K562 (cell line): ENCODE data around the gene SPOCD1. TPM values are rescaled to one million over a fixed set of nuclear protein-coding genes. Genes with fewer than 3 reads are reported as not detected.

Experiments used
- BCOR ChIP-seq: fragments of 450-650 bp; IDR thresholded peaks from 2 replicates; pipeline ENCODE4 v1.6.1; 2016
- CTCFL ChIP-seq: IDR thresholded peaks from 2 replicates; pipeline ENCODE4 v1.6.1; 2011; ENCODE audit warnings: borderline replicate concordance, low read depth, mild to moderate bottlenecking, moderate library complexity, low read length; ENCODE audit not compliant: insufficient read depth, poor library complexity, severe bottlenecking
- EZH2 ChIP-seq: IDR thresholded peaks from 2 replicates; pipeline ENCODE4 v1.6.1; 2012; ENCODE audit warnings: low read depth, mild to moderate bottlenecking, inconsistent platforms, low read length, borderline replicate concordance
- GABPB2 ChIP-seq: fragments of 250-450 bp; sonication (Bioruptor Pico); conservative IDR thresholded peaks from 2 replicates; pipeline ENCODE4 v1.5.1; 2021; ENCODE audit warnings: mild to moderate bottlenecking
- HDAC6 ChIP-seq: IDR thresholded peaks from 2 replicates; pipeline ENCODE4 v1.6.1; 2012; ENCODE audit warnings: low read depth, mild to moderate bottlenecking, control low read depth, inconsistent platforms, low read length, moderate library complexity
- JUNB ChIP-seq: fragments of 450-650 bp; formaldehyde crosslinking; conservative IDR thresholded peaks from 2 replicates; pipeline ENCODE4 v1.4.0; 2020; ENCODE audit warnings: mild to moderate bottlenecking
- KLF13 ChIP-seq: fragments of 450-650 bp; IDR thresholded peaks from 2 replicates; pipeline ENCODE4 v1.6.1; 2016; ENCODE audit warnings: missing genetic modification characterization, low read depth, mild to moderate bottlenecking, missing compliant biosample characterization, moderate library complexity, borderline replicate concordance
- MBD1 ChIP-seq: fragments of 250-450 bp; sonication (Bioruptor Pico); IDR thresholded peaks from 2 replicates; pipeline ENCODE4 v1.8.0; 2022; ENCODE audit warnings: inconsistent platforms
- NR4A1 ChIP-seq, 2 experiments: fragments of 250-450 bp in 1 of 2; fragments of 450-650 bp in 1 of 2; sonication (Bioruptor Pico) in 1 of 2; IDR thresholded peaks; 2 replicates each; pipeline versions ENCODE4 v1.4.0 to v1.6.1; 2016 to 2020; ENCODE audit warnings: mild to moderate bottlenecking in 2 of 2, missing compliant biosample characterization in 1 of 2, missing genetic modification characterization in 1 of 2, moderate library complexity in 1 of 2
- PHF21A ChIP-seq: fragments of 450-650 bp; IDR thresholded peaks from 2 replicates; pipeline ENCODE4 v1.6.1; 2017; ENCODE audit warnings: low read depth, borderline replicate concordance
- SMARCC2 ChIP-seq: fragments of 450-650 bp; IDR thresholded peaks from 2 replicates; pipeline ENCODE4 v1.6.1; 2017; ENCODE audit warnings: antibody characterized with exemption, moderate library complexity, mild to moderate bottlenecking, low read depth
- STAT6 ChIP-seq: sonication (generic); formaldehyde crosslinking; IDR thresholded peaks from 2 replicates; pipeline ENCODE4 v1.8.1; 2023; ENCODE audit warnings: mild to moderate bottlenecking, missing genetic modification reagents
- ZFPM2 ChIP-seq: fragments of 250-450 bp; sonication (Bioruptor Pico); IDR thresholded peaks from 2 replicates; pipeline ENCODE4 v1.5.1; 2022; ENCODE audit warnings: mild to moderate bottlenecking
- ZNF311 ChIP-seq: fragments of 250-450 bp; sonication (Bioruptor Pico); IDR thresholded peaks from 2 replicates; pipeline ENCODE4 v1.4.0; 2020; ENCODE audit warnings: mild to moderate bottlenecking, moderate library complexity
- polyA plus RNA-seq, 8 experiments: library from polyadenylated mRNA; depleted of rRNA in 4 of 8; stranded (reverse) in 5 of 8; unstranded in 3 of 8; fragments of >200 nt; fragmentation: Nextera tagmentation in 2 of 8; fragmentation: Illumina TruSeq in 1 of 8; extraction: Ambion mirVana in 2 of 8; extraction: Trizol in 1 of 8; gene quantifications; 2 replicates each; pipeline versions ENCODE4 v1.2.1 to v1.2.3, GENCODE V29; 2011 to 2014; ENCODE audit warnings: inconsistent platforms in 1 of 8, missing spikeins in 1 of 8
- total RNA-seq, 7 experiments: library from RNA; depleted of rRNA in 6 of 7; stranded (reverse); fragments of >200 nt in 6 of 7; fragmentation: Illumina TruSeq in 2 of 7; extraction: Trizol in 2 of 7; gene quantifications; 2 replicates each; pipeline versions ENCODE4 v1.2.1 to v1.2.3, GENCODE V29; 2011 to 2021; ENCODE audit warnings: low replicate concordance in 1 of 7
- TF ChIP-seq, protein P1 (sequence below): sonication (generic); formaldehyde crosslinking; IDR thresholded peaks from 2 replicates; pipeline ENCODE4 v1.9.0; 2022; ENCODE audit warnings: mild to moderate bottlenecking, missing genetic modification reagents
- TF ChIP-seq, protein P2 (sequence below), 3 experiments: fragments of 200-800 bp in 1 of 3; sonication (Bioruptor generic) in 1 of 3; sonication (generic) in 1 of 3; formaldehyde crosslinking in 1 of 3; IDR thresholded peaks; 2 replicates each; pipeline versions ENCODE4 v1.6.1 to v1.8.0; 2016 to 2022; ENCODE audit warnings: mild to moderate bottlenecking in 2 of 3, missing compliant biosample characterization in 2 of 3, missing genetic modification characterization in 2 of 3, missing genetic modification reagents in 1 of 3

Gene SPOCD1
- total and polyA plus RNA-seq, 9 of the 15 experiments (the other 6 are each of a cell fraction or from before 2014, with no cell fraction given), result 0.03 to 0.71 (median 0.26) TPM; not detected in 1

DNA sequence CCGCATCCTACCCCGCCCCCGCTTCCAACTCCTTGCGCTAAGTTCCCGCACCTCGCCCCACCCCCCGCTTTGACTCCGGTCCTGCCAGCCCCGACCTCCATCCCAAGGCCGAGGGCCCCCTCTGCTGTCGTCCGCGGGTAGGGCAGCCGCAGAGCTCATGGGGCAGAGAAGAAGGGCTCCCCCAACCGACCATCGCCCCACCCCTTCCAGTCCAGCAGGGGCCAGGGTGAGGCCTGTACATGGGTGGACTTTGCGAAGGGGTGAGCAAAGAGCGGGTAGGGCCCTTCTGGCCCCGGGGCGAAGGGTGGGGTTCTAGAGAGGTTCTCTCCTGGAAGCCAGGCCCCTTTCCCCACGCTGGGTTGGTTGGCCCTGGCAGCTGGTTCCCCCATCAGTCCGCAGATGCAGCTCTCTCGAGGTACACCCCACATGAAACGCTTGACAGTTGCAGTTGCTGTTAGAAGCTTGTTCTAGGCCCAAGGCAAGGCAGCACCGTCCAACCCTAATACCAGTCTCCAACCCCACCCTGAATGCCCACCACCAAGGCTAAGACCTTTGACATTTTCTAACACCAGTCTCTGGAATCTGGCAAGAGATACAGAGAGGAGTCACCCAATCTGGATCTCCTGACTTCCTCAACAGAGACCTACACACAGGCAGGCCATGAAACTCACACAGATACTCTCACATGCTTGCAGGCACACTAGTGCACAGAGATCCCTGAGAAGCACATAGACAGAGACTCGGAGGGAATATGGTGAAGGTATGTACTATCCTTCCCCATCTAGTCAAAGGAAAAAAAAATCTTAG, 26.4 kb downstream of the SPOCD1 start (continued):
- TF ChIP-seq NR4A1 (CRISPR knock-in tag; IDR thresholded peaks at IDR 0.05) (no peak), NR4A1 (tag; IDR thresholded peaks at IDR 0.05) (no peak), BCOR (no peak), ZFPM2 (CRISPR knock-in tag) (no peak), MBD1 (no peak), GABPB2 (CRISPR knock-in tag) (no peak), ZNF311 (CRISPR knock-in tag) (no peak), HDAC6 (no peak), EZH2 (no peak), SMARCC2 (no peak), KLF13 (tag) (no peak), STAT6 (CRISPR knock-in tag) (no peak), CTCFL (no peak), PHF21A (no peak), JUNB (CRISPR knock-in tag) (no peak)
- TF ChIP-seq, protein P1, sequence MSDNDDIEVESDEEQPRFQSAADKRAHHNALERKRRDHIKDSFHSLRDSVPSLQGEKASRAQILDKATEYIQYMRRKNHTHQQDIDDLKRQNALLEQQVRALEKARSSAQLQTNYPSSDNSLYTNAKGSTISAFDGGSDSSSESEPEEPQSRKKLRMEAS (CRISPR knock-in tag), result no peak
- TF ChIP-seq, protein P2, sequence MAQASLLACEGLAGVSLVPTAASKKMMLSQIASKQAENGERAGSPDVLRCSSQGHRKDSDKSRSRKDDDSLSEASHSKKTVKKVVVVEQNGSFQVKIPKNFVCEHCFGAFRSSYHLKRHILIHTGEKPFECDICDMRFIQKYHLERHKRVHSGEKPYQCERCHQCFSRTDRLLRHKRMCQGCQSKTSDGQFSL (CRISPR knock-in tag; IDR thresholded peaks at IDR 0.05), result peak; percentile 95
- TF ChIP-seq, protein P2 (tag; IDR thresholded peaks at IDR 0.05), result peak in 1 of 2 experiments; percentile 72; a peak in 2 of 4 replicates
